Prostate gland (tissue), 2 donors: ENCODE results near the gene P2RX1. TPM values are rescaled to one million over a fixed set of nuclear protein-coding genes. Genes with fewer than 3 reads are reported as not detected.

Experiments
- DNase-seq: peaks from one replicate; pipeline ENCODE4 v3.0.0-alpha.2; 2019; ENCODE audit warnings: low spot score
- H3K27ac ChIP-seq, 2 donors: fragments of 200-600 bp; sonication (generic); 2 replicates each; pipeline ENCODE4 v1.5.1; 2017 to 2019
- H3K27me3 ChIP-seq: fragments of 200-600 bp; sonication (generic); replicated peaks from 2 replicates; pipeline ENCODE4 v1.5.1; 2019; ENCODE audit not compliant: insufficient read depth
- H3K36me3 ChIP-seq, 2 donors: fragments of 200-600 bp; sonication (generic); 1 replicate in 1 of 2; 2 replicates in 1 of 2; pipeline versions ENCODE4 v1.5.1 to v1.8.1; 2017 to 2019
- H3K4me1 ChIP-seq: fragments of 200-600 bp; sonication (generic); replicated peaks from 2 replicates; pipeline ENCODE4 v1.5.1; 2019
- H3K4me3 ChIP-seq, 2 donors: fragments of 200-600 bp; sonication (generic); 2 replicates each; pipeline ENCODE4 v1.5.1; 2017 to 2019
- H3K9me3 ChIP-seq: fragments of 200-600 bp; sonication (generic); 2 replicates; pipeline ENCODE4 v1.5.1; 2017
- CTCF ChIP-seq, 4 experiments: fragments of 200-600 bp in 2 of 4; fragments of 450-650 bp in 2 of 4; sonication (generic) in 2 of 4; IDR thresholded peaks; 1 replicate in 3 of 4; 2 replicates in 1 of 4; pipeline ENCODE4 v1.5.1; 2016 to 2019; ENCODE audit warnings: antibody characterized with exemption in 4 of 4, mild to moderate bottlenecking in 2 of 4, moderate library complexity in 2 of 4
- POLR2A ChIP-seq: fragments of 450-650 bp; IDR thresholded peaks from one replicate; pipeline ENCODE4 v1.6.1; 2016; ENCODE audit warnings: antibody characterized with exemption, mild to moderate bottlenecking
- POLR2AphosphoS5 ChIP-seq: sonication (generic); formaldehyde crosslinking; IDR thresholded peaks from one replicate; pipeline ENCODE4 v1.6.1; 2017; ENCODE audit warnings: antibody characterized with exemption
- WGBS: methylation state at CpG from one replicate; pipeline ENCODE4 v1.1.5; 2018; 5-methylcytosine and 5-hydroxymethylcytosine counted together
- intact Hi-C: fragments of 100-400 bp; cut with DNase I; formaldehyde crosslinking; loops from one replicate; pipeline ENCODE4 v1.14.2; 2022
- total RNA-seq, 2 donors: library from RNA; depleted of rRNA; stranded (reverse); fragments of >200 nt; gene quantifications; one replicate each; pipeline ENCODE4 v1.1.0, GENCODE V29; 2016

P2RX1 gene
- total RNA-seq, 2 donors from 2014 or later, result 3.8 to 22.5 TPM

- 28% methylated on average over 36 of the region's 68 CpGs for WGBS
- intact Hi-C loops, result no loop called here
- peak overlapping the region; percentile 23 to 28 for H3K4me3 ChIP-seq
- no peaks in the 10 kb centered on the region for H3K27me3 ChIP-seq
- no peaks in the 10 kb centered on the region for H3K4me1 ChIP-seq
- TF ChIP-seq POLR2AphosphoS5 (no peak), POLR2A (no peak), CTCF (IDR thresholded peaks at IDR 0.05) (no peak)
- peak overlapping the region in 1 of 2 donors; percentile 39 for H3K27ac ChIP-seq
- peak; percentile 54 for DNase-seq
- H3K36me3 ChIP-seq, result no peaks in the 10 kb centered on the region
- no peaks in the 10 kb centered on the region for H3K9me3 ChIP-seq
Observed at GRCh38 chr17:3944485-3945388, 28.5 kb upstream of the P2RX1 start.

GRCh38 chr17:3943240-3943891, 27.1 kb upstream of the P2RX1 start:
- Histone ChIP-seq H3K9me3 (no peaks in the 10 kb centered on the region), H3K4me3 (no peak overlapping the region), H3K36me3 (no peaks in the 10 kb centered on the region), H3K4me1 (no peaks in the 10 kb centered on the region), H3K27ac (no peak overlapping the region), H3K27me3 (no peaks in the 10 kb centered on the region)
- TF ChIP-seq POLR2A, result no peak
- no peak for TF ChIP-seq CTCF (IDR thresholded peaks at IDR 0.05)
- no peak for TF ChIP-seq POLR2AphosphoS5
- 86% methylated on average over 23 of the region's 23 CpGs for WGBS
- intact Hi-C loops, result no loop called here
- DNase-seq, result no peak

GRCh38 chr17:3940965-3941698, 24.9 kb upstream of the P2RX1 start:
- no peak overlapping the region for H3K4me3 ChIP-seq
- DNase-seq, result no peak
- no peaks in the 10 kb centered on the region for H3K9me3 ChIP-seq
- whole genome bisulfite sequencing, result 87% methylated on average over 45 of the region's 48 CpGs
- intact Hi-C loops, result no loop called here
- H3K4me1 ChIP-seq, result no peaks in the 10 kb centered on the region
- no peaks in the 10 kb centered on the region for H3K27me3 ChIP-seq
- H3K36me3 ChIP-seq, result no peaks in the 10 kb centered on the region
- TF ChIP-seq POLR2A (no peak), CTCF (IDR thresholded peaks at IDR 0.05) (no peak), POLR2AphosphoS5 (no peak)
- no peak overlapping the region for H3K27ac ChIP-seq

GRCh38 chr17:3937359-3937758, 21.1 kb upstream of the P2RX1 start:
- no peak for DNase-seq
- Histone ChIP-seq H3K36me3 (no peaks in the 10 kb centered on the region), H3K27me3 (no peaks in the 10 kb centered on the region), H3K4me1 (no peaks in the 10 kb centered on the region), H3K4me3 (no peak overlapping the region), H3K9me3 (no peaks in the 10 kb centered on the region), H3K27ac (no peak overlapping the region)
- TF ChIP-seq POLR2A, result no peak
- TF ChIP-seq POLR2AphosphoS5, result no peak
- TF ChIP-seq CTCF (IDR thresholded peaks at IDR 0.05), result no peak
- intact Hi-C loops, result no loop called here
- 97% methylated on average over 16 of the region's 17 CpGs for WGBS
